GM18526 (cell line): ENCODE data around the gene CYP2A13.

Source experiments
- POLR2A ChIP-seq: IDR thresholded peaks from 3 replicates; pipeline ENCODE4 v1.6.1; 2011; ENCODE audit not compliant: insufficient read length; ENCODE audit errors: extremely low read depth

The CYP2A13 gene

GRCh38 chr19:41116261-41116660, 28.0 kb downstream of the CYP2A13 start:
- TF ChIP-seq POLR2A, result no peak

- no peak for TF ChIP-seq POLR2A
These were observed 35.6 kb downstream of the CYP2A13 start for GRCh38 chr19:41123716-41124294.

GRCh38 chr19:41128692-41129091, 40.4 kb downstream of the CYP2A13 start:
- no peak for TF ChIP-seq POLR2A

- no peak for TF ChIP-seq POLR2A
These were observed 42.9 kb downstream of the CYP2A13 start for GRCh38 chr19:41131186-41131585.

GRCh38 chr19:41133260-41133659, 45.0 kb downstream of the CYP2A13 start:
- TF ChIP-seq POLR2A, result no peak

GRCh38 chr19:41134616-41135015, 46.4 kb downstream of the CYP2A13 start:
- no peak for TF ChIP-seq POLR2A

GRCh38 chr19:41136636-41137455, 48.6 kb downstream of the CYP2A13 start:
- no peak for TF ChIP-seq POLR2A

GRCh38 chr19:41144403-41144802, 56.2 kb downstream of the CYP2A13 start:
- no peak for TF ChIP-seq POLR2A
